WTC11 (cell line): ENCODE results near the gene IFNA10. TPM values are rescaled to one million over a fixed set of nuclear protein-coding genes. Genes with fewer than 3 reads are reported as not detected.
A peak's percentile ranks its signal among the peaks of the same experiment; 100 is the strongest.
"Not testable (repeated sequence)": the region's sequence is repeated elsewhere in the genome, so short reads cannot be mapped to it uniquely, and the experiment has no call there.

Source experiments
- ATAC-seq: fragments of 200-7000 bp; cut with Tn5 transposase; 2 replicates; pipeline ENCODE4 v1.10.0; 2021; ENCODE audit warnings: mild to moderate bottlenecking, moderate library complexity
- Bru-seq: library from RNA; stranded (reverse); fragments of 400-500 nt; gene quantifications from one replicate; lab custom pipeline; 2021; lab: Mats Ljungman, UMichigan
- CTCF ChIA-PET: fragments of 300-600 bp; sonication (Branson Sonifier 250); formaldehyde crosslinking; loops from one replicate; lab custom pipeline; 2021; ENCODE audit warnings: antibody characterized with exemption; lab: Charles Lee
- POLR2A ChIA-PET: fragments of 350-600 bp; sonication (Branson Sonifier 250); formaldehyde crosslinking; loops from one replicate; lab custom pipeline; 2021; ENCODE audit warnings: antibody characterized with exemption; lab: Charles Lee
- DNase-seq: peaks from one replicate; pipeline ENCODE4 v3.0.0; 2021; ENCODE audit warnings: low spot score
- H3K27ac Mint-ChIP-seq: 2 replicates; pipeline ENCODE4 v1.8.0; 2021; ENCODE audit warnings: mixed read lengths
- H3K27me3 Mint-ChIP-seq: 2 replicates; pipeline ENCODE4 v1.8.0; 2021; ENCODE audit warnings: low read depth, mild to moderate bottlenecking, moderate library complexity, mixed read lengths
- H3K36me3 Mint-ChIP-seq: 2 replicates; pipeline ENCODE4 v1.8.0; 2021; ENCODE audit warnings: mixed read lengths
- H3K4me1 Mint-ChIP-seq: 2 replicates; pipeline ENCODE4 v1.8.0; 2022; ENCODE audit warnings: mixed read lengths
- H3K4me3 Mint-ChIP-seq: 2 replicates; pipeline ENCODE4 v1.8.0; 2021; ENCODE audit warnings: mild to moderate bottlenecking, moderate library complexity, mixed read lengths
- H3K9me3 Mint-ChIP-seq: 2 replicates; pipeline ENCODE4 v1.8.0; 2021; ENCODE audit warnings: mixed read lengths
- CREB1 ChIP-seq: sonication (generic); formaldehyde crosslinking; IDR thresholded peaks from 2 replicates; pipeline ENCODE4 v1.8.0; 2023; ENCODE audit warnings: mild to moderate bottlenecking, missing genetic modification reagents
- ELF4 ChIP-seq: sonication (generic); formaldehyde crosslinking; IDR thresholded peaks from 2 replicates; pipeline ENCODE4 v1.8.1; 2022; ENCODE audit warnings: low read depth, mild to moderate bottlenecking, moderate library complexity, missing genetic modification reagents
- GRHL2 ChIP-seq: fragments of 250-450 bp; sonication (Bioruptor Pico); IDR thresholded peaks from 2 replicates; pipeline ENCODE4 v1.8.0; 2022; ENCODE audit warnings: mild to moderate bottlenecking, moderate library complexity; ENCODE audit not compliant: insufficient replicate concordance, severe bottlenecking
- GTF2I ChIP-seq: fragments of 250-450 bp; sonication (Bioruptor Pico); conservative IDR thresholded peaks from 2 replicates; pipeline ENCODE4 v1.4.0; 2021; ENCODE audit warnings: mild to moderate bottlenecking
- JAZF1 ChIP-seq: fragments of 250-450 bp; sonication (Bioruptor Pico); IDR thresholded peaks from 2 replicates; pipeline ENCODE4 v1.9.0; 2021; ENCODE audit warnings: moderate library complexity, mild to moderate bottlenecking, inconsistent platforms
- KAT7 ChIP-seq: sonication (generic); formaldehyde crosslinking; IDR thresholded peaks from 2 replicates; pipeline ENCODE4 v1.8.1; 2023; ENCODE audit warnings: missing genetic modification reagents, mild to moderate bottlenecking, borderline replicate concordance
- PRRX2 ChIP-seq: fragments of 250-450 bp; sonication (Bioruptor Pico); IDR thresholded peaks from 2 replicates; pipeline ENCODE4 v1.8.0; 2021; ENCODE audit warnings: mild to moderate bottlenecking
- SMAD4 ChIP-seq: sonication (generic); formaldehyde crosslinking; IDR thresholded peaks from 2 replicates; pipeline ENCODE4 v1.8.0; 2022; ENCODE audit warnings: mild to moderate bottlenecking, missing genetic modification reagents
- TEAD4 ChIP-seq: sonication (generic); formaldehyde crosslinking; IDR thresholded peaks from 2 replicates; pipeline ENCODE4 v1.8.0; 2022; ENCODE audit warnings: mild to moderate bottlenecking, missing genetic modification reagents
- ZNF416 ChIP-seq: fragments of 250-450 bp; sonication (Bioruptor Pico); IDR thresholded peaks from 2 replicates; pipeline ENCODE4 v1.9.0; 2021; ENCODE audit warnings: mild to moderate bottlenecking, inconsistent platforms
- long read RNA-seq, 3 experiments: library from RNA in 1 of 3; library from capped mRNA in 1 of 3; library from polyadenylated mRNA in 1 of 3; unstranded in 2 of 3; stranded (forward) in 1 of 3; transcript quantifications; one replicate each; pipeline ENCODE4 v2.0.0, GENCODE V29; 2021
- total RNA-seq: library from RNA; stranded (reverse); gene quantifications from 3 replicates; pipeline ENCODE4 v1.2.3, GENCODE V29; 2021
- TF ChIP-seq, protein P1 (sequence below): sonication (generic); formaldehyde crosslinking; IDR thresholded peaks from 2 replicates; pipeline ENCODE4 v1.8.1; 2022; ENCODE audit warnings: low read depth, mild to moderate bottlenecking, moderate library complexity, missing genetic modification reagents, borderline replicate concordance
- TF ChIP-seq, protein P2 (sequence below): sonication (generic); formaldehyde crosslinking; IDR thresholded peaks from 2 replicates; pipeline ENCODE4 v1.8.0; 2023; ENCODE audit warnings: mild to moderate bottlenecking, missing genetic modification reagents
- TF ChIP-seq, protein P3 (sequence below): fragments of 200-600 bp; IDR thresholded peaks from 2 replicates; pipeline ENCODE4 v1.8.0; 2022; ENCODE audit warnings: antibody characterized with exemption
- TF ChIP-seq, protein P4 (sequence below): fragments of 250-450 bp; sonication (Bioruptor Pico); IDR thresholded peaks from 2 replicates; pipeline ENCODE4 v1.9.0; 2021; ENCODE audit warnings: moderate library complexity, mild to moderate bottlenecking, inconsistent platforms, borderline replicate concordance

The IFNA10 gene
- total RNA-seq (not detected in 3 replicates), Bru-seq, nascent RNA (not detected)
- long read RNA-seq, experiment 1: 0 reads
- long read RNA-seq, experiment 2: 0 reads
- long read RNA-seq, experiment 3: 0 reads

DNA sequence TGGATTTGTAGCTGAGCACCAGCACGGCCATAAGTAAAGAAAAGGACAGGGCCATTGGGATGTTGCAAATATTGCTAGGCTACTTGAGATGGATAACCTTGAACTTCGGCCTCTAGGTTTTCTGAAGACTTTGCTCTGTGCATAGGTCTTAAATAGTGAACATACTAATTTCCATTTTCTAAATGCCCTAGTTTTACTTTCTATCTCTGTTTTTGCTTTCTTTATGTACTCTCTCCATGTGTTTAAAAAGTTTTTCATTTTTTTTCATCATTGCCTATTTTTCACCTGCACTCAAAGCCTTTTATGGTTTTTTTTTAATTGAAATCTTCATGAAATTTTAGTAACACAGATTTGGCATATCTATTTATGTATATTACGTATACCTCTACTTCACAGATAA is at the start of gene IFNA10:
TSS of gene IFNA10 (minus strand) at position 101 of the 400 bp plus-strand sequence. CDS start at position 55, 46 bp downstream.
- H3K9me3 Mint-ChIP-seq, H3K27me3 Mint-ChIP-seq, ATAC-seq, POLR2A ChIA-PET, H3K36me3 Mint-ChIP-seq, H3K27ac Mint-ChIP-seq, CTCF ChIA-PET, DNase-seq, H3K4me3 Mint-ChIP-seq, H3K4me1 Mint-ChIP-seq: not testable (repeated sequence)

DNA sequence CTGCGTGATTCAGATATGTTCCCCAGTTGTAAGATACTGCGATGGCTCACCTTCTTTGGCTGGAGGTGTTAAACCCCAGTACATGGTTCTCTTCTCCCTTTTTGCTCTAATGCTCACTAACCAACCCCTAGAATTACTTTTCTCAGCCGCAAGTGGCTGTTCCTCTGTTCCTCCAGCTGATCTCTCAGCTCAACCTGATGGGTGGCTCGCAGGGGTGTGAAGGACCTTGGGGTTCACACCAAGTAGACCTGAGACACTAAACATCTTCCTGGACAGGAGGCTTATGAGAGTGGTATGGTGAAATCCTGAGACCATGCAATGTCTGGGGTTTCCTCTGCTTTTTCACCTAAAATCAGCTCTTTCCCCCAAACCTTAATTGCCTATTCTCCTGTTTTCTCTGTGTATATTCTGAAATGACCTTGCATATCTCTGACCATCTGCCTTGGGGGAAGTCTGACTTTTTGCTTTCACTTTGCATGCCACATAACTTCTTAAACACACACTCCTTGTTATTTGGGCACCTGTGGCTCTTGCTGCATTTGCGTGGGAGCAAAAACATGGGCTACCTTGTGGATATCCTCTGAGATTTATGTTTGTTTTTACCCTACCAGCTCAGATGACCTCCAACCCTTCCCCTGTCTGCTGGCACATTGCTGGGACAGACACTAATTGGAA is 48.7 kb upstream of the IFNA10 start:
- Mint-ChIP-seq H3K27me3 (peaks cover 58% of the 10 kb centered on the region), H3K36me3 (no peaks in the 10 kb centered on the region), H3K9me3 (peaks cover 20% of the 10 kb centered on the region), H3K27ac (no peak overlapping the region), H3K4me3 (no peak overlapping the region), H3K4me1 (peaks cover 14% of the 10 kb centered on the region)
- ChIA-PET CTCF (interaction anchor here (1.0 to 1.1 kb wide), 2 partner anchors 73 to 140 kb away, joined by 4 read pairs; no protein-coding TSS in a partner anchor), POLR2A (no interaction called here)
- no peak for TF ChIP-seq KAT7 (CRISPR knock-in tag)
- TF ChIP-seq CREB1: no peak
- TF ChIP-seq, protein P1, sequence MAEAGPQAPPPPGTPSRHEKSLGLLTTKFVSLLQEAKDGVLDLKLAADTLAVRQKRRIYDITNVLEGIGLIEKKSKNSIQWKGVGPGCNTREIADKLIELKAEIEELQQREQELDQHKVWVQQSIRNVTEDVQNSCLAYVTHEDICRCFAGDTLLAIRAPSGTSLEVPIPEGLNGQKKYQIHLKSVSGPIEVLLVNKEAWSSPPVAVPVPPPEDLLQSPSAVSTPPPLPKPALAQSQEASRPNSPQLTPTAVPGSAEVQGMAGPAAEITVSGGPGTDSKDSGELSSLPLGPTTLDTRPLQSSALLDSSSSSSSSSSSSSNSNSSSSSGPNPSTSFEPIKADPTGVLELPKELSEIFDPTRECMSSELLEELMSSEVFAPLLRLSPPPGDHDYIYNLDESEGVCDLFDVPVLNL: no peak
- no peak for TF ChIP-seq GTF2I (CRISPR knock-in tag)
- TF ChIP-seq, protein P2, sequence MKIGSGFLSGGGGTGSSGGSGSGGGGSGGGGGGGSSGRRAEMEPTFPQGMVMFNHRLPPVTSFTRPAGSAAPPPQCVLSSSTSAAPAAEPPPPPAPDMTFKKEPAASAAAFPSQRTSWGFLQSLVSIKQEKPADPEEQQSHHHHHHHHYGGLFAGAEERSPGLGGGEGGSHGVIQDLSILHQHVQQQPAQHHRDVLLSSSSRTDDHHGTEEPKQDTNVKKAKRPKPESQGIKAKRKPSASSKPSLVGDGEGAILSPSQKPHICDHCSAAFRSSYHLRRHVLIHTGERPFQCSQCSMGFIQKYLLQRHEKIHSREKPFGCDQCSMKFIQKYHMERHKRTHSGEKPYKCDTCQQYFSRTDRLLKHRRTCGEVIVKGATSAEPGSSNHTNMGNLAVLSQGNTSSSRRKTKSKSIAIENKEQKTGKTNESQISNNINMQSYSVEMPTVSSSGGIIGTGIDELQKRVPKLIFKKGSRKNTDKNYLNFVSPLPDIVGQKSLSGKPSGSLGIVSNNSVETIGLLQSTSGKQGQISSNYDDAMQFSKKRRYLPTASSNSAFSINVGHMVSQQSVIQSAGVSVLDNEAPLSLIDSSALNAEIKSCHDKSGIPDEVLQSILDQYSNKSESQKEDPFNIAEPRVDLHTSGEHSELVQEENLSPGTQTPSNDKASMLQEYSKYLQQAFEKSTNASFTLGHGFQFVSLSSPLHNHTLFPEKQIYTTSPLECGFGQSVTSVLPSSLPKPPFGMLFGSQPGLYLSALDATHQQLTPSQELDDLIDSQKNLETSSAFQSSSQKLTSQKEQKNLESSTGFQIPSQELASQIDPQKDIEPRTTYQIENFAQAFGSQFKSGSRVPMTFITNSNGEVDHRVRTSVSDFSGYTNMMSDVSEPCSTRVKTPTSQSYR (CRISPR knock-in tag): no peak
- TF ChIP-seq ELF4 (CRISPR knock-in tag): no peak
- no peak for TF ChIP-seq TEAD4
- TF ChIP-seq PRRX2 (CRISPR knock-in tag): no peak
- no peak for TF ChIP-seq JAZF1 (CRISPR knock-in tag)
- no peak for TF ChIP-seq GRHL2 (CRISPR knock-in tag)
- no peak for TF ChIP-seq SMAD4 (CRISPR knock-in tag)
- DNase-seq (no peak), ATAC-seq (no peak)

DNA sequence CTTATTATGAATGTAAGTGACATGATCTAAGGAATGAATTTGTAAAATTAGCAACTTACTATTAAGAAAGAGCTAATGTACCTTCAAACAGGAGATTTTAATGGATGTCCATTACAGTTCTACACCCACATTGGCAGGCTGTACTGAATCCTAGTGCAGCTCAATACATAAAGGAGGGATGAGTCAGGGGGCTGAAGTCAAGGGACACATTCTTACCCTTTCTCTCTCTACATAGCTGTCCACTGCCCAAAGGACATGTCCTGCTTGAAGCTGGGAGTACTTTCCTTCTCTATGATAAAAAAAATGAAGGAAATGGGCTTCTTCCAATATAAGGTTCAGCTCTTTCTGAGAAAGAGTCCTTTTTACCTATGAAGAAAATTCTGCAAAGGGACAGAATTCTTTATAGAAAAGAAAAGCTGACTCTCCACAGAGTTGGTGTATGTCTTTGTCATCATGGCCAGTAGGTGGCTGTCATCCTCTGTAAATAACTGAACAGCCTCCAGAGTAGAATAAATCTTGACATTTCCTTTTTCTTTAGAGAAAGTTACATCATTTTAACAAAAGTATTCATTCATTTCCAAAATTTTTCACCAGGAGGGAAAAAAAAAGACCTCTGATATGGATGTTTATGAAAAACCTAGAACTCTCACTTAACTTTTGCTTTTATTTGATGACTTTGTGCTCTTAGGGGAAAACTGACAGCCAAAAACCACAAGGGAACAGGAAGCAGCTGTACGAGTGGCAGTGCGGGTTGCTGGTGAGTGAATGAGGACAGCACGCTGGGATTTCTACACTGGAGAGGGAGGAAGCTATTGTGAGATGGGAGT is 46.0 kb upstream of the IFNA10 start:
- POLR2A ChIA-PET: interaction anchor here (1.1 kb wide), 1 partner anchor 10 kb away, joined by 3 read pairs; no protein-coding TSS in a partner anchor
- Mint-ChIP-seq H3K36me3 (no peaks in the 10 kb centered on the region), H3K4me3 (no peak overlapping the region), H3K4me1 (peaks cover 17% of the 10 kb centered on the region), H3K27ac (no peak overlapping the region), H3K9me3 (peaks cover 7% of the 10 kb centered on the region), H3K27me3 (peaks cover 34% of the 10 kb centered on the region)
- CTCF ChIA-PET: interaction anchor here (0.6 to 4.7 kb wide), 28 partner anchors 9 to 536 kb away, joined by 3 to 25 read pairs (median 6); partner anchors contain the start of genes IFNA14 and KLHL9
- DNase-seq: peak; percentile 21
- TF ChIP-seq ZNF416 (CRISPR knock-in tag): no peak
- TF ChIP-seq, protein P3, sequence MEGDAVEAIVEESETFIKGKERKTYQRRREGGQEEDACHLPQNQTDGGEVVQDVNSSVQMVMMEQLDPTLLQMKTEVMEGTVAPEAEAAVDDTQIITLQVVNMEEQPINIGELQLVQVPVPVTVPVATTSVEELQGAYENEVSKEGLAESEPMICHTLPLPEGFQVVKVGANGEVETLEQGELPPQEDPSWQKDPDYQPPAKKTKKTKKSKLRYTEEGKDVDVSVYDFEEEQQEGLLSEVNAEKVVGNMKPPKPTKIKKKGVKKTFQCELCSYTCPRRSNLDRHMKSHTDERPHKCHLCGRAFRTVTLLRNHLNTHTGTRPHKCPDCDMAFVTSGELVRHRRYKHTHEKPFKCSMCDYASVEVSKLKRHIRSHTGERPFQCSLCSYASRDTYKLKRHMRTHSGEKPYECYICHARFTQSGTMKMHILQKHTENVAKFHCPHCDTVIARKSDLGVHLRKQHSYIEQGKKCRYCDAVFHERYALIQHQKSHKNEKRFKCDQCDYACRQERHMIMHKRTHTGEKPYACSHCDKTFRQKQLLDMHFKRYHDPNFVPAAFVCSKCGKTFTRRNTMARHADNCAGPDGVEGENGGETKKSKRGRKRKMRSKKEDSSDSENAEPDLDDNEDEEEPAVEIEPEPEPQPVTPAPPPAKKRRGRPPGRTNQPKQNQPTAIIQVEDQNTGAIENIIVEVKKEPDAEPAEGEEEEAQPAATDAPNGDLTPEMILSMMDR: peak; percentile 35
- TF ChIP-seq, protein P4, sequence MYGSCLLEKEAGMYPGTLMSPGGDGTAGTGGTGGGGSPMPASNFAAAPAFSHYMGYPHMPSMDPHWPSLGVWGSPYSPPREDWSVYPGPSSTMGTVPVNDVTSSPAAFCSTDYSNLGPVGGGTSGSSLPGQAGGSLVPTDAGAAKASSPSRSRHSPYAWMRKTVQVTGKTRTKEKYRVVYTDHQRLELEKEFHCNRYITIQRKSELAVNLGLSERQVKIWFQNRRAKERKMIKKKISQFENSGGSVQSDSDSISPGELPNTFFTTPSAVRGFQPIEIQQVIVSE: no peak
- ATAC-seq: peak; percentile 79
